SH-SY5Y (cell line): ENCODE measurements around the gene LINC01488.

Source experiments
- GATA2 ChIP-seq: IDR thresholded peaks from 2 replicates; pipeline ENCODE4 v1.6.1; 2011; ENCODE audit warnings: mild to moderate bottlenecking, low read depth, low read length
- GATA3 ChIP-seq: IDR thresholded peaks from 2 replicates; pipeline ENCODE4 v1.6.1; 2011; ENCODE audit warnings: low read depth, mild to moderate bottlenecking, low read length, moderate library complexity

DNA sequence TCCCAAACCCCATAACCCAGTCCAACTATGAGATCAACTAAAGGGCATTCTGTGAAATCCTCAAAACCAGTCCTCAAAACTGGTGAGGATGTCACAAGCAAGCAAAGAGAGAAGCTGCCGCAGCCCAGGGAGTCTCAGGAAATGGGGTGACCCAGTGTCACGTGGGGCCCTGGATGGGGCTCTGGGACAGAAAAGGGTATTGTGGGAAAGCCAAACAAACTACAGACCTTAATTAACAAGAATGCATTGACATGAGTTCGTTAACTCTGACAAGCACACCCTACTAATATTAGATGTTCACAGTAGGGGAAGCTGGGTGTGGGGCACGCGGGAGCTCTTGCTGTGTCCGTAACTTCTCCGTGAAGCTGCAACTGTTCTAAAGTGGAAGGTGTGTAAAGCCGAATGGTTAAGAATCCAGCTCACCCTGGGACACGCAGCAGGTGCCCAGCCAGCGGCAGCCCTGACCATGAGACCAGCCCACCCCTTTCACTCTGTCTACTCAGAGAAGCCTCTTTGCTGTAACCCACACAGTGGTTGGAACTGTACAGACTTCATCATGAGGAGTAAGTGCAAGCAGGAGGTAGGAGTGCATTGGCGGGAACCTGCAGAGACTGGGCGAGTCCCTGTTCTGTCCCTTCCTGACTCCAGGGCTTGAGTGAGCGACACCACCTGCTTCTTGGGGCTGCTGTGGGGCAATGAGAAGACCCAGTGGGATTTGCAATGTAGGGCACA lies 17.9 kb downstream of the LINC01488 start:
- TF ChIP-seq GATA2 (no peak), GATA3 (no peak)
